HG02763 (cell line): Measurements from ENCODE around the gene TCFL5.

Experiments used
- ATAC-seq: cut with Tn5 transposase; IDR thresholded peaks from one replicate; pipeline ENCODE4 v1.9.1; 2021; ENCODE audit warnings: mild to moderate bottlenecking, moderate library complexity; ENCODE audit not compliant: unreplicated experiment

Gene TCFL5

DNA sequence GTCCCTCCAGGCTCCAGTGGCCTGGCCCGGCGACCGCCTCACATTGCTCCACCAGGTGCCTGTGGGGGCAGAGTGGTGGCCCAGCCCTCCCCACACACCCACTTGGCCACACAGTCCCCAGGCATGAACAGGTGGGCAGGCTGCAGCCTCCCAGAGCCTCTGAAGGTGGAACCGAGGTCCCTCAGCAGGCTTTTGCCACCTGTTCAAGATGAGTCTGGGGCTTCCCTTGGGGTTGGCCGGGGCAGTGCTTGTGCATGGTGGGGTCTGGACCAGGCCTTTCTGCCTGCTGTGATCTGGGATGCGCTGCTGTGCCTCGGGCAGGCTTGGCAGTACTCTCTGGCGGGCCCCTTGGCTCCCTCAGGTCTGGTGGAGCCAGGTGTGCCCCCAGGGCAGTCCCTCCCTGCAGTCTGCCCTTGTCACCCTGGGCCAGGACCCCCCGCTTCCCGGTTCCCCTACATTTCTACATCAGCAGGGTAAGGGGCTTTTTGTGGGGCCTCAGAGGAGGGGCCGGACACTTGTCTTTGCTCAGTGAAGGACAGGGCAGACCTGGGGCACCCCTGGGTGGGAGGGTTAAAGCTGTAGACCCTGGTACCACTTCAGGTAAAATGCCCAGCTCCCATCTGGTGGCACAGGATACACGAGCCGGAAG is 47.4 kb downstream of the TCFL5 start:
- no peak for ATAC-seq

- no peak for ATAC-seq
Measured at GRCh38 chr20:62813588-62813987, 48.0 kb downstream of the TCFL5 start.

- no peak for ATAC-seq
Measured at GRCh38 chr20:62812907-62813200, 48.8 kb downstream of the TCFL5 start.

- no peak for ATAC-seq
Measured at GRCh38 chr20:62812181-62812906, 49.3 kb downstream of the TCFL5 start.

DNA sequence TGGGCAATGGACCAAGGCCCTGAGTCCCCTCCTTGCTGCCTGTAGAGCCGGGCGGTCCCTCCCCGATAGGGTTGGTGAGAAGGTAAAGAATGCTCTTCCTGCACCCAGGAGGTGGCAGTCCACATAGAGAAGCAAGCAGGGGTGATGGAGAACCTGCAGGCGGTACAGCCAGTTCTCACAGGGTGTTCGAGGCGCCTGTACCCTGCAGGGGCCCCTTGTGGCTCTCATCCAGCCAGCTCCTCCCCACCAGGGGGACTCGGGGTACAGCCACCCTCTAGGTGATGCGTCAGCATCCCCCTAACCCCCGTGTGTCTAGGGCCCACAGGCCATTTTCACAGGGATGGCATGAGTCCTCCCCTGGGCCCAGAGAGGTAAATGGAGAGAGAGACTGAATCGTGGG is 49.9 kb downstream of the TCFL5 start:
- ATAC-seq: no peak

- no peak for ATAC-seq
Measured at GRCh38 chr20:62811320-62811719, 50.3 kb downstream of the TCFL5 start.

DNA sequence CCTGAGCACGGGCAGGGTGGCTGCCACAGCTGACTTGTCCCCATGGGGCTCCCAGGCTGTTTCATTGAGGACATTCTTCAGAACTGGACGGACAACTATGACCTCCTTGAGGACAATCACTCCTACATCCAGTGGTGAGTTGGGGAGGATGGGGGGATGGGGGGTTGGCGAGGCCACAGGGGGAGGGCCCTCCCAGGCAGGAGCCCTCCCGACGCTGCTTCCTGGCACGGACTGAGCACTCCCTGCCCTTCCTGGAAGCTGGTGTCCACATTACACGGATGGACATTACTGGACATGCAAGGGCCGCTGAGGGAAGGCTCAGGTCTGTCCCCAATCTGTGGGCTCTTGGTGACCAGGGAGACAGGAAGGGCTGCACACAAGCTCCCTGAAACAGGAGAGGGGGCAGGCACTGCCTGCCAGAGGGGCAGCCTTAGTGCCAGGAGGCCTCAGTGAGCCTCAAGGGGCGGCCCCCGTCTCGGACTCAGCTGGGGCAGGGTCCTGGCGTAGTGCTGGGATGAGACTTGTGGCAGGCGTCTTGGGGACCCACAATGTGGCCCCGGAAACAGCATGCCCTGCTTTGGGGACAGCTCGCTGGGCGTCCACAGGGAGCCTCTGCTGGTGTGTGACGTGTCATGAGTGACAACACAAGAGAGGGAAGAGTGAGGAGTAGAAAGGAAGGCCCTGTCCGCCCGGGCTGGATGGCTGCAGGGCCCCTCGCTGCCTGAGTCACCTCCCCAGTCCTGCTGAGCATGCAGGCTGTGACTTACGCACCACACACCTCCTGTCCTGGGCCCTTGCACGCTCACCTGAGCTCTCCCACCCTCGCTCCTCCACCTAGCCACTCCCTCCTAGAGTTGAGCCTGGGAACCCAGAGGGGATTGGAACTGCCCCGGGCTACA is 51.8 kb downstream of the TCFL5 start:
- ATAC-seq: no peak

DNA sequence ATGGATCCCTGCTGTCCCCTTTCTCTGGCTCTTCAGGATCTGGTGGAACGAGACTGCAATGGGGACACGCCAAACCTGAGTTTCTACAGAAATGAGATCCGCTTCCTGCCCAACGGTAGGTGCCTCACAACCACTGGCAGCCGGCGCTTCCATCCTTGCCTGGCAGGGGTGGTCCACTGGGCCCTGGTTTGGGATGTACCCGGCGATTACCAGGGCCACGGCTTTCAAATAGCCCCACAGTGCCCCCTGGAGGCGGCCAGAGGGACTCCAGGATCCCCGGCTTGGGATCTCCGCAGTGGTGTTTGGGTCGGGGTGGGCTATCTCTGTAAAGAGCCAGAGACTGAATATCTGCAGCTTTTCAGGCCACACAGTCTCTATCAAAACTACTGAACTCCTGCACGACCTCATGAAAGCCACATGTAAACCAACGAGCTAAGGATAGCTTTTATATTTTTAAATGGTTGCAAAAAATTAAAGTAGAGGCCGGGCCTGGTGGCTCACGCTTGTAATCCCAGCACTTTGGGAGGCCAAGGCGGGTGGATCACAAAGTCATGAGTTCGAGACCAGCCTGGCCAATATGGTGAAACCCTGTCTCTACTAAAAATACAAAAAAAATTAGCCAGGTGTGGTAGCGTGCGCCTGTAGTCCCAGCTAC is 53.3 kb downstream of the TCFL5 start:
- ATAC-seq: no peak

DNA sequence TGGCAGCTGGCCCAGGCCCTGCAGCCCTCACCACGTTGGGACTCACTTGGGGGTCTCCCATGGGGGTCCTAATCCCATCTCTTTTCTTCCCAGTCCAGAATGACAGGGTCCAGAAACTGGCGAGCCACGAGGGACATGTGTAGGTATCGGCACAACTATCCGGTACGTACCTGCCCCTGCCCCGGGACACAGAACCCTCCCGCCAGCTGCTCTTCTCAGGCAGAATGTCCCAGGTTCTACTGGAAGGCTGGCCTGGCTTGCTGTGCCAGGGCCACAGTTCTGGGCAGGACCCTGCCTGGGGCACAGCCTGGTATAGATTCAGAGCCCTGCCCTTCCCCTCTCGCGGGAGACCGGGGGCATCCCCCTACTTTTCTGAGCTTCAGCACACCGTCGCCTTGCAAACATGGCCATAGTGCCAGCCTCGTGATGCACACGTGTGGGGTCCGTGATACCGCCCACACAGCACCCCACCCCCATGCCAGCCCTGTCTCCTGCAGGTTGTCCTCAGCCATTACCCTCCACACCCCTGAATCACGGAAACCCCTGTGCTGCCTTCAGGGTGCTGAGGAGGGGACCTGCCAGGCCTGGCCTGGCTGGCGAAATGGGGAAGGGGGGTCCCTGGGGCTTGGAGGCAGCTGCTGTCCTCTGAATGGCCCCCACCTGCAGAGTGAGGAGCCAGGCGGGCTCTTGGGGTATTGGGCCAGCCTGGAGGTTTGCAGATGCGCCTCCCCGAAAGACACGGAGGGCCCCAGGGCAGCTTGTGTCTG is 54.0 kb downstream of the TCFL5 start:
- ATAC-seq: no peak

DNA sequence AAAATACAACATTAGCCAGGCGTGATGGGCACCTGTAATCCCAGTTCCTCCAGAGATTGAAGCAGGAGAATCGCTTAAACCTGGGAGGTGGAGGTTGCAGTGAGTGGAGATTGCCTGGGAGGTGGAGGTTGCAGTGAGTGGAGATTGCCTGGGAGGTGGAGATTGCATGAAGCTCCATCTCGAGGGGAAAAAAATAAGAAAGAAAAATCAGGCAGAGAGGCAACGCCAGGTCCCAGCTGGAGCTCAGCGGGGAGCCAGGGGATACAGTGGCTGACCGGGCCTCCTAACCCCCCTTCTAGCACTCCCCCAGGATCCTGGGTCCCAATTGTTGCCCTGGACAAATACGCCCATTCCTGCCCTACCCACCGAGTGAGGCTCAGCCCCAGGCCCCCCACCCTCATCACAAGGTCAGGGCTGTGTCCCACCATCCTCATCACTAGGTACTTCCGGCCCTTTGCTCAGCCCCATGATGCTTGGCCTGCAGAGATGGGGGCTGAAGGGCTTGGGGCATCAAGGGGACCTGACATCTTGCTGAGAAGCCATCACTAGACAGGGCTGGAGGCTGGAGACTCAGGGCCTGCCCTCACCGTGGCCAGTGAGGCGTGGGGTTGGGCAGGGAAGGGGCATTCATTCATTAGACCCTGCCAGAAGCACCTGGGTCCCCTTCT is 55.1 kb downstream of the TCFL5 start:
- no peak for ATAC-seq

DNA sequence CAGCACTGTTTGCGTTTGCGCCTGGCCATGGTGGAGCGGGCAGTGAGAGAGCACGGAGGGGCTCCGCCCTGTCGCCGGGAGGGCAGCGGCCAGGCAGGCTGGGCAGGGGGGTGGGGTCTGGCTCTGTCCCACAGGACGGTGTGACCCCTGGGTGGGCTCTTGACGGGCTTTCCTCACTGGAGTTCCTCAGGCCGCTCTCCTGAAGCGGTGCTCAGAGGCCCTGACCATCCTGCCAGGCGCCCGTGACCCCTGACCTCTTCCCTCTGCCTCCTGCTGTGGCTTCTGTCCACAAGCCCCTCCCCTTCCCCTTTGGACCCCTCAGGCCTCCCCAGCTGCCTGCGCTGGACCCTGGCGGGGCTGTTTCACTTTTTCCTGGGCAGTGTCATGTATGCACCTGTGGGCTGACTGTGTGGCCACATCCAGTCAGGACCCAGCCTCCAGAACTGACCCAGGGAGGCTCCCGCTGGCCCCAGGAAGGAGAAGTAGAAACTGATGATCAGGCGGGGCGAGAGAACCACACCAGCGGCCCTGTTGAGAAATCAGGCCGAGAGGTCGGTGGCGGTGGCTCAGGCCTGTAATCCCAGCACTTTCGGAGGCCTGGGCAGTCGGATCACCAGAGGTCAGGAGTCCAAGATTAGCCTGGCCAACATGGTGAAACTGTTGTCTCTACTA is 55.8 kb downstream of the TCFL5 start:
- no peak for ATAC-seq

GRCh38 chr20:62805155-62805710 is 56.4 kb downstream of the TCFL5 start:
- ATAC-seq: peak; percentile 27

- peak; percentile 37 for ATAC-seq
Measured at GRCh38 chr20:62804627-62805154, 56.9 kb downstream of the TCFL5 start, which contains the start of gene OGFR. Gene OGFR, plus strand, starts transcription at chr20:62804835. Its CDS starts 25 bp downstream, at chr20:62804860.

- no peak for ATAC-seq
Measured at GRCh38 chr20:62804021-62804626, 57.5 kb downstream of the TCFL5 start.

DNA sequence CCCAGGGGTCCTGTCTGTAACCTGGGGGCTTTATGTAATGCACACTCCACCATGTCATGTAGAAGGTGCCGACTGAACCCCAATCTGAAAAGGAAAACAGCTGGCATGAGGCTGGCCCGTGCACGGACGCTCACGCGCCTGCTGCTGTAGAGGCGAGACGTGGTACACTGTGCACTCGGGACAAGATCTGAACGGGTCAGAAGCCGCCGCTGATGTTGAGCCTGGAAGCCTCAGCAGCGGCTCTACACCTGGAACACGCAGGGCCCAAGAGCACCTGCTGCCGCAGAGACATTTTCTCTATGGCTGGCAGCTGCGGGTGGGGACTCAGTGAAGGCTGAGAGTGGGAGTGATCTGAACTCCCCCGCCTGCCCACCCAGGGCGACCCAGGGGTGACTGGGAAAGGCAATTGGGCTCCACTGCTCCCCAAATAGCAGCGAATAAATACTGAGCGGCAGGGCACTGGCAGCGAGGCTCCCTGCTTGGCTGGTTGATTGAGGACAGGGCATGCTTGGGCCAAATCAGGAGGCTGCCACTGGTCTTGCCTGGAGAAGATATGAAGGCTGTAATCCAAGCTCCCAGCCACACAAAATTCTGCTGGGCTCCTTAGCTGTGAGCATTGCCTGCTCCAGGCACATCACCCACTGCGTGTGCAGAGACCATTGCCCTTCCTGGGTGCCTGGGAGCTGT is 59.5 kb downstream of the TCFL5 start:
- ATAC-seq: no peak

DNA sequence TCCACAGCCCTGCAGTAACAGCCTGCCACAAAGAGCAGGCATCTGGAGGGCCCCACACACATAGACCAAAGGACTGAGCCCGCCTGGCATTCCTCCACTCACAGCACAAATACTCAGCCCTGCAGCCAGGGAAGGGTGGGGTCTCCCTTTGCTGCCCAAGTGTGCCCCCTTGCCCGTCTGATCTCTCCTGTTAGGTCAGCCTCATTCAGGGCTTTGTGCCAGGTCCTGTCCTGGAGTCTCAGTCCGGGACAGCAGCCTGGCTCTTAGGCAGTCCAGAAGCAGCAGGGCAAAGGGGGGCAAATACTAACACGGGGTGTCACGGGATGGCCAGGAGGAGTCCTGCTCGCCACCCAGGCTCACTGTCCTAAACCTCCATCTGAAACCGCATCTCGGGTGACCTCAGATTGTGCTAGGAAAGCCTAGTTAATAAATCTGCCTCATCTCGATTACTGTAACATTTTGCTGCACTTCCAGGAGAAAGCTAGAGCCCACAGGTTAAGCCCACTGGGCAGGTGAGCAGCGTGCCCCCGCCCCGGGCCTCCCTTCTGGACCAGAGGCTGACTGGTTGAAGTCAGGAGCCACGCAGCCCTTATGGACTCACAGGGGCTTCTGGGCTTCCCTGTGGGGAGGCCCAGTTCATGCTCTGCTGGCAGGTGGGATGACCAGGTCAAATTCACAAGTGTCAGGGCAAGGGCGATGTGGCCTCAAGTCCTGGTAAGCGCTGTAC is 60.2 kb downstream of the TCFL5 start:
- no peak for ATAC-seq
